ENCODE results near the gene TMEM14A.
"Not testable (repeated sequence)": the region's sequence is repeated elsewhere in the genome, so short reads cannot be mapped to it uniquely, and the experiment has no call there.

TMEM14A gene, protein sequence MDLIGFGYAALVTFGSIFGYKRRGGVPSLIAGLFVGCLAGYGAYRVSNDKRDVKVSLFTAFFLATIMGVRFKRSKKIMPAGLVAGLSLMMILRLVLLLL
- 7.0 to 12.3 reads per million in 2 donors for total RNA-seq

DNA sequence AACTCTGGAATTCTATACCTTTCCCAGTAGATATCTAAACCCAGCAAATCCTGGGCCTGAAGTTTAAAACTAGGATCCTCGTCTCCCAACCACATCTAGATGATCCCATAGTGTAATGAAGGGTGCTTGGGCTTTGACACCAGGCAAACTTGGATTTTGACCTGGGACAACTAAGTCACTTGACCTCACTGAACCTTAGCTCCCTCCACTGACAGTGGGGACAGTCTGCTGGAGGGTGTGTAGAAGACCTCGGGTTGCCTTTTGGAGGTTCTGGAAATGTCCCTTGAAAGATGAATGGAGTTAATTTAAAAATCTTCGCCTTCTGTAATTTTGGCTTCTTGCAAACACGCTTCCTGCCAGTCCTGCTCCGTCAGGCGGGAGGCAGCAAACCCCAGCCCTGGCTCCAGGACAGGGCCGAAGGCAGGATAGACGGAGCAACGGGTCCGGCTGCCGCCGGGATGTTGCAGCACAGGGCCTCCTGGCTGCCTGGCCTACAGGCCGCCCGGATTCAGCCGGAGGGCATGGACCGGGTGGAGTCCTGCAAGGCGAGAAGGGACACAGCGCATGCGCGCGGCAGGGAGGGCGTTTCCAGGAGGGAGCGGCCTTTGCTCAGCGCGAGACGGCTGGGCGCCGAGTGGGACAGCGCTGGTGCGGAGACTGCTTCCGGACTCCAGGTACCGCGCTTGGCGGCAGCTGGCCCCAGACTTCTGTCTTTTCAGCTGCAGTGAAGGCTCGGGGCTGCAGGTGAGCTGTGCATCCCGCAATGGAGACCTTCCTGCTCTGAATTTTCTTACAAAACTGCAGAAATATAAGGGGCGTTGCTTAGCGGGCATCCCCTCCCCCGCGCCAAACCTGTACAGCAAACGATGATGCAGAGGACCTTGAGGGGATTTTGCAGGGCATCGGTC, at the start of gene TMEM14A:
Gene TMEM14A, plus strand, starts transcription at position 612 of the 908 bp plus-strand sequence. CDS start 5,990 bp downstream, outside the sequence.
- DNase-seq, result peak; percentile 84

GRCh38 chr6:52621631-52622030, 49.3 kb upstream of the TMEM14A start:
- DNase-seq, result no peak

GRCh38 chr6:52622810-52623209, 48.1 kb upstream of the TMEM14A start:
- no peak for DNase-seq

- no peak for DNase-seq
These were observed 38.9 kb upstream of the TMEM14A start for GRCh38 chr6:52632011-52632410.

DNA sequence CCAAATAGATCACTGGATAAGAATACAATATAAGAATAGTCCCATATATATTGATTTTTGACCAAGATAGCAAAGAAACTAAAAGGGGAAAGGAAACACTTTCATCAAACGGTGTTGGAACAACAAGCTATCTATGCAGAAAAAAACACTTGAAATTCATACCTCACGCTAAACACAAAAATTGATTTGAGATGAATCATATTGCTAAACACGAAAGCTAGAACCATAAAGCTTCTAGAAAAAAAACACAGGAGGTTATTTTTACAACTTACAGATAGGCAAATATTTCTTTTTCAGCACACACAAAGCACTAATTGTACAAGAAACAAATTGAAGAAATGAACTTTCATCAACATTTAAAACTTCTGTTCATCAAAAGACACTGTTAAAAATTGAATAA, 36.7 kb upstream of the TMEM14A start:
- no peak for DNase-seq

- DNase-seq, result no peak
These were observed 35.8 kb upstream of the TMEM14A start for GRCh38 chr6:52635049-52635577.

- no peak for DNase-seq
These were observed 34.1 kb upstream of the TMEM14A start for GRCh38 chr6:52636830-52637229.

- DNase-seq, result no peak
These were observed 31.4 kb upstream of the TMEM14A start for GRCh38 chr6:52639493-52639892.

GRCh38 chr6:52640170-52640569, 30.7 kb upstream of the TMEM14A start:
- no peak for DNase-seq

- DNase-seq, result no peak
These were observed 30.0 kb upstream of the TMEM14A start for GRCh38 chr6:52640916-52641315.

- DNase-seq, result no peak
These were observed 29.5 kb upstream of the TMEM14A start for GRCh38 chr6:52641388-52641787.

DNA sequence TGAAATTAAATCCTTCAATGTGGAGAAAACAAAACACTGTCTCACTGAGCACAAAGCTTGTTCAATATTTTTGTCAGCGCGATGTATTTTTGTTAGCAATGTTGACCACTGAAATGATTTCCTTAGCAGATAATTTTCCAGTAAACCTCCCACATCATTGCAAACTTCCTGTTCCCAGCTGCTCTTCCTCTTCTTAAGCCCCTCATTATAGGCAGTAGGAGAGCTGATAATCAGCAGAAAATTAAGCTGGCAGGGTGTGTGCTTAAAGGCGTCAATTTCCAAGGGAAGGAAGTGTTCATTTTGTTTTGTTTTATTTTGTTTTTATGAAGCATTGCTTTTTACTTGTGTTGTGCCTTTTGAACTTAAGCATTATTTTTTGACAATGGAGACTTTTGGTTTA, 29.1 kb upstream of the TMEM14A start:
- DNase-seq, result no peak

- no peak for DNase-seq
These were observed 28.5 kb upstream of the TMEM14A start for GRCh38 chr6:52642368-52642767.

- no peak for DNase-seq
These were observed 27.8 kb upstream of the TMEM14A start for GRCh38 chr6:52643158-52643557.

DNA sequence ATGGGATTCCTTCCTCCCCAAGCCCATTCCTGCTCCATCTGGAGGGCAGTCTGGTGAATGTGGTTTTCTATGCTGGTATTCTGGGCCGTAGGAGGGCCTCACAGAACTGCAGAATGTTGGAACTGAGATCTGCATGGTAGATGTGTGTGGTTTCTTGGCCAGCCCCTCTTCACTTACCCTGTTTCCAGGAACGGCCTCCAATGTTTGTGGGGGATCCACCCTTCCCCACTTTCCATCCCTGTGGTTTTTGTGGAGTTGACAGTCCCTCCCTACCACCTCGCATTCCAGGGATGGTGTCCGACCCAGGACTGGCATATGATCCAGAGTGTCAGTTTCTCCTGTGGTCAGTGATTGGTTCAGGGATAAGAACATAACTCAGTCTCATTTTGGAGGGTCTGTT, 26.7 kb upstream of the TMEM14A start:
- no peak for DNase-seq

- no peak for DNase-seq
These were observed 24.9 kb upstream of the TMEM14A start for GRCh38 chr6:52645976-52646375.

DNA sequence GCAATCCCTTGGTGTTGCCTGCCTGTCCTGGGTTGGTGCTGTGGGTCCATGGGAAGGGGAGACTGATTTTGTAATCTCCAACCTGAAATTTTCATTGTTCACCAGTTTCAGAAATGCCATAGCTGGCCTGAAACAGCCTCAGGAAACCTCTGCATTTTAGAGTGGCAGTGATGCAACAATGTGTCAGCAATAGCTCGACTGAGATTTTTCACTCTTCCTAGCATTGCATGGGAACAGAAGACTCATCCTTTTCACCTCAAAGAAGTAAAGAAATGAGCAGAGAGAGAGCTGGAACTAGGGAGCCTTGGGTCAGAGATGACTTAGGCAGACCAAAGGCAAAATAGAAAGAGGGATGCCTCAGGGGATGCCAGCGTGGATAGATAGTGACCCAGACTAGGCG, 23.7 kb upstream of the TMEM14A start:
- no peak for DNase-seq

DNA sequence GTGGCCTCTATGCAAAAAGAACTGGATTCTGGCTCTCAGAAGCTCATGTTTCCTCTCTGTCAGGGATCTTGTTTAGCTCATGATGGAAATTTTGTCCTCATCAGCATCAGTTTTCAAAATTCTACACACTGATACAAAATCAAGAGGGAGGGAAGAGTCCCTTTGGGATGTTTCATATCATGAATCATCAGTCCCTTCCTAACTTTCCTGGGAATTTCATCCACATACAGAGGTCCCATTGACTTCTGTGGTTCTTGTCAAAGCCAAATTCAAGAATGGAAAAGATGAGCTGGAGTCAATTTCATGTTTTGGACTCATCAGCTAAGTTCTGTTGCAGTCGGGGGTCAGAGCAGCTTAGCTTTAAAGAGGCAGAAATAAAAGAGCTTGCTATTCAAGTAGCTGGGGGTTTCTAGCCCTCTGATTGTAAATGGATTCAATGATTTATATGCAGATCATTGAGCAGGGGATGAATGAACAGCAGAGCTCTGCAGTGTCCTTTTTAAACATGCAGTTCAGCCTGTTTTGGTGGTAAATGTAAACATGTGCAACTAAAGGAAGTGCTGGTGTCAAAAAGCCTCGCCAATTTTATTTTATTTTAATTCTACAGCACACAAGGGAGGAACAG, 21.3 kb upstream of the TMEM14A start:
- no peak for DNase-seq

DNA sequence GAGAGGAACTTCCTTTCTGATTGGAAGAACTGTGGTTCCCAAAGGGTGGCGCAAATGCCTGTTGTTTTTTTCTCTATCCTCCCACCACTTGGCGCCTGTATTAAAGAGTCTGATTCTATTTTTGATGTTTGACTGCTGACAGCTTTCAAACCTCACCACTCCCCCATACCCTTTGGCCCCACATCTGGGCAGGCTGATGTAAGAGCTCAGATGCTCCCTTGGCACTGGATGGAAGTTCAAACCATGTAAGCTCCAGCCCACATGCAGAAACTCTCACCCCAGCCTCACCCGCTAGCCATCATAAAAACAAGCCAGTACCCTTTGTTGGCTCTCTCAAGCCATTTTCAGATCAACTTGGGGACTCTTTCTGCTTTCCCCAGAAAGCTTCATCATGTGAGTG, 20.0 kb upstream of the TMEM14A start:
- DNase-seq, result no peak

- no peak for DNase-seq
These were observed 17.8 kb upstream of the TMEM14A start for GRCh38 chr6:52653151-52653550.

GRCh38 chr6:52654007-52654406, 16.9 kb upstream of the TMEM14A start:
- DNase-seq, result no peak

DNA sequence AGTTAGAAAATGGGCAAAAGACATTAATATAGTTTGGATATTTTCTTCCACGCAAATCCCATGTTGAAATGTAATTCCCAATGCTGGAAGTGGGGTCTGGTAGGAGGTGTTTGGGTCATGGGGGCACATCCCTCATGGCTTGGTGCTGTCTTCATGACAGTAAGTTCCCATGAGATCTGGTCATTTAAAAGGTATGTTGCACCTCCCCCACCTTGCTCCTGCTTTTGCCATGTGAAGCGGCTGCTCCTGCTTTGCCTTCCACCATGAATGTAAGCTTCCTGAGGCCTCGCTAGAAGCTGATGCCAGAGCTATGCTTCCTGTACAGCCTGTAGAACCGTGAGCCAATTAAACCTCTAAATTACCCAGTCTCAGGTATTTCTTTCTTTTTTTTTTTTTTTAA, 16.3 kb upstream of the TMEM14A start:
- DNase-seq, result no peak

GRCh38 chr6:52655941-52656340, 15.0 kb upstream of the TMEM14A start:
- not testable (repeated sequence) for DNase-seq

DNA sequence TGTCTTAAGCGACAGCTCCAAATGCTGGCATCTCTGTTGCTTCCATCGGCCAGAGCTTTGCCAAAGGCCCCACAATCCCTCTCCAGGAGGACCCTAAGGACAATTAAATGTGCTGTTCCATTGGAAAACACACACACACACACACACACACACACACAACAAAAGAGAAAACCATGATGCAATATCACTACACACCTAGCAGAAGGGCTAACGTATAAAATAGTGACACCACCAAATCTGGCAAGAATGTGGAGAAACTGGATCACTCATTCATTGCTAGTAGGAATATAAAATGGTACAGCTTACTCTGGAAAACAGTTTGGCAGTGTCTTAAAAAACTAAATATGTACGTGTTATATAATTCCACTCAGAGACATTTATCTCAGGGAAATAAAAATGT, 13.0 kb upstream of the TMEM14A start:
- DNase-seq, result no peak
